ENCODE results near the gene TSHZ2. TPM values are rescaled to one million over a fixed set of nuclear protein-coding genes. Genes with fewer than 3 reads are reported as not detected.

Gene TSHZ2
- total and polyA plus RNA-seq, 9 of the 15 experiments (the other 6 are each of a cell fraction or from before 2014, with no cell fraction given), result 0.03 to 0.20 (median 0.05) TPM; not detected in 4

DNA sequence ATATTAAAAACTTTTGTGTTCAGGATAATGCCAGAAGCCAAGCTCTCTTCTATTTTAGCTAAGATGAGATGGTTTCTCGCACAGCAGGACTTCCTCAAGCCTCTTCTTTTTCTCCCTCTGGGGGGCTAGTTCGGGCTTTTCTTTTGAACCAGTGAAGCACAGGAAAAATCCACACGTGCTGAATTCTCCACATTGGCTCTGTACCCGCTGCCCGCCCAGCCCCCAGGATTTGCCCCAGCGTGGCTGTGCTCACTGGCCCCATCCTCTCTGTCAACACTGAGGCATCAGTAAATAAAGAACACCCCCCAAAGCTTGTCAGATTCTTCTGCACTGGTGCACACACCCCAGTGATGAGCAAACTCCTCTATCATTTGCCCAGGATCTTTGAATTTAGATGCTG lies 388.7 kb downstream of the TSHZ2 start (continued):
- TF ChIP-seq, protein P1, sequence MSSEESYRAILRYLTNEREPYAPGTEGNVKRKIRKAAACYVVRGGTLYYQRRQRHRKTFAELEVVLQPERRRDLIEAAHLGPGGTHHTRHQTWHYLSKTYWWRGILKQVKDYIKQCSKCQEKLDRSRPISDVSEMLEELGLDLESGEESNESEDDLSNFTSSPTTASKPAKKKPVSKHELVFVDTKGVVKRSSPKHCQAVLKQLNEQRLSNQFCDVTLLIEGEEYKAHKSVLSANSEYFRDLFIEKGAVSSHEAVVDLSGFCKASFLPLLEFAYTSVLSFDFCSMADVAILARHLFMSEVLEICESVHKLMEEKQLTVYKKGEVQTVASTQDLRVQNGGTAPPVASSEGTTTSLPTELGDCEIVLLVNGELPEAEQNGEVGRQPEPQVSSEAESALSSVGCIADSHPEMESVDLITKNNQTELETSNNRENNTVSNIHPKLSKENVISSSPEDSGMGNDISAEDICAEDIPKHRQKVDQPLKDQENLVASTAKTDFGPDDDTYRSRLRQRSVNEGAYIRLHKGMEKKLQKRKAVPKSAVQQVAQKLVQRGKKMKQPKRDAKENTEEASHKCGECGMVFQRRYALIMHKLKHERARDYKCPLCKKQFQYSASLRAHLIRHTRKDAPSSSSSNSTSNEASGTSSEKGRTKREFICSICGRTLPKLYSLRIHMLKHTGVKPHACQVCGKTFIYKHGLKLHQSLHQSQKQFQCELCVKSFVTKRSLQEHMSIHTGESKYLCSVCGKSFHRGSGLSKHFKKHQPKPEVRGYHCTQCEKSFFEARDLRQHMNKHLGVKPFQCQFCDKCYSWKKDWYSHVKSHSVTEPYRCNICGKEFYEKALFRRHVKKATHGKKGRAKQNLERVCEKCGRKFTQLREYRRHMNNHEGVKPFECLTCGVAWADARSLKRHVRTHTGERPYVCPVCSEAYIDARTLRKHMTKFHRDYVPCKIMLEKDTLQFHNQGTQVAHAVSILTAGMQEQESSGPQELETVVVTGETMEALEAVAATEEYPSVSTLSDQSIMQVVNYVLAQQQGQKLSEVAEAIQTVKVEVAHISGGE (CRISPR knock-in tag; IDR thresholded peaks at IDR 0.05), result no peak
- TF ChIP-seq TEAD4 (IDR thresholded peaks at IDR 0.05; ENCODE audit: low read length) (no peak), TEAD4 (CRISPR knock-in tag; IDR thresholded peaks at IDR 0.05; ENCODE audit: borderline replicate concordance) (no peak)
- TF ChIP-seq, protein P2, sequence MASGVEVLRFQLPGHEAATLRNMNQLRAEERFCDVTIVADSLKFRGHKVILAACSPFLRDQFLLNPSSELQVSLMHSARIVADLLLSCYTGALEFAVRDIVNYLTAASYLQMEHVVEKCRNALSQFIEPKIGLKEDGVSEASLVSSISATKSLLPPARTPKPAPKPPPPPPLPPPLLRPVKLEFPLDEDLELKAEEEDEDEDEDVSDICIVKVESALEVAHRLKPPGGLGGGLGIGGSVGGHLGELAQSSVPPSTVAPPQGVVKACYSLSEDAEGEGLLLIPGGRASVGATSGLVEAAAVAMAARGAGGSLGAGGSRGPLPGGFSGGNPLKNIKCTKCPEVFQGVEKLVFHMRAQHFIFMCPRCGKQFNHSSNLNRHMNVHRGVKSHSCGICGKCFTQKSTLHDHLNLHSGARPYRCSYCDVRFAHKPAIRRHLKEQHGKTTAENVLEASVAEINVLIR (CRISPR knock-in tag; IDR thresholded peaks at IDR 0.05), result no peak

DNA sequence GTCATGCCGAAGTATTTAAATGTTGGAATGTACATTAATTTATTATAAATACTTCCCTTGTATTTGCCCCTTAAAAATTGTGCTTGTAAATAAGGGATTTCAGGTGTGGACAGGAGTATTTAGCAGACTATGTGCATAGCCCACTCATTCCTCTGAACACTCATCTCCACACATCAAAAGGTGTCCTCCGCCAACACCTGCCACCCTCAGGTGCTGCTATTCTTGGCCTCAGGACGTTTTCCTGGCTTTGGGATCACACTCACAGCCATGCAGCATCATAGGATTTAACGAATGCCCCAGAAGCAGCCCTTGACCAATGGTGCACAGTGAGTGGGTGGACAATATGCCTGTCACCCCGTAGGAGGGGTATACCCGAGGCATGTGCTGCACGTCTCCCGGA lies 390.6 kb downstream of the TSHZ2 start:
- no TSS peak for BruUV-seq (replicated peaks)
- POLR2A ChIA-PET, result no interaction called here
- Histone ChIP-seq H4K20me1 (replicated peaks; ENCODE audit: control insufficient read depth, insufficient read depth, low read length) (no peaks in the 10 kb centered on the region), H3K4me1 (replicated peaks in 1 of 2; ENCODE audit: control insufficient read depth in 2 of 2, insufficient read depth in 2 of 2, low read length in 2 of 2) (no peaks in the 10 kb centered on the region; a peak in 1 of 5 replicates), H3K4me3 (no peak overlapping the region), H3K9me3 (replicated peaks; ENCODE audit: control insufficient read depth, insufficient read depth, low read depth, low read length) (no peaks in the 10 kb centered on the region), H3K27me3 (ENCODE audit: control insufficient read depth in 2 of 2, insufficient read depth in 2 of 2, low read length in 2 of 2) (peaks cover 10 to 19% of the 10 kb centered on the region in 2 experiments), H3K27ac (ENCODE audit: extremely low read depth, low read depth, low read length) (no peak overlapping the region), H3K36me3 (ENCODE audit: control insufficient read depth, insufficient read depth, low read length) (no peaks in the 10 kb centered on the region), H3K9me1 (ENCODE audit: control insufficient read depth, insufficient read depth, low read length) (no peaks in the 10 kb centered on the region), H3K4me2 (ENCODE audit: insufficient read depth, low read length) (no peak overlapping the region), H3K9ac (ENCODE audit: insufficient read depth in 1 of 2, low read depth in 2 of 2, low read length in 2 of 2) (no peak overlapping the region), H3K79me2 (ENCODE audit: control insufficient read depth, insufficient read depth, low read length) (no peaks in the 10 kb centered on the region), H2AFZ (ENCODE audit: low read depth, low read length) (no peak overlapping the region)
- intact Hi-C loops (cut with micrococcal nuclease), result no loop called here
- TF ChIP-seq, protein P3, sequence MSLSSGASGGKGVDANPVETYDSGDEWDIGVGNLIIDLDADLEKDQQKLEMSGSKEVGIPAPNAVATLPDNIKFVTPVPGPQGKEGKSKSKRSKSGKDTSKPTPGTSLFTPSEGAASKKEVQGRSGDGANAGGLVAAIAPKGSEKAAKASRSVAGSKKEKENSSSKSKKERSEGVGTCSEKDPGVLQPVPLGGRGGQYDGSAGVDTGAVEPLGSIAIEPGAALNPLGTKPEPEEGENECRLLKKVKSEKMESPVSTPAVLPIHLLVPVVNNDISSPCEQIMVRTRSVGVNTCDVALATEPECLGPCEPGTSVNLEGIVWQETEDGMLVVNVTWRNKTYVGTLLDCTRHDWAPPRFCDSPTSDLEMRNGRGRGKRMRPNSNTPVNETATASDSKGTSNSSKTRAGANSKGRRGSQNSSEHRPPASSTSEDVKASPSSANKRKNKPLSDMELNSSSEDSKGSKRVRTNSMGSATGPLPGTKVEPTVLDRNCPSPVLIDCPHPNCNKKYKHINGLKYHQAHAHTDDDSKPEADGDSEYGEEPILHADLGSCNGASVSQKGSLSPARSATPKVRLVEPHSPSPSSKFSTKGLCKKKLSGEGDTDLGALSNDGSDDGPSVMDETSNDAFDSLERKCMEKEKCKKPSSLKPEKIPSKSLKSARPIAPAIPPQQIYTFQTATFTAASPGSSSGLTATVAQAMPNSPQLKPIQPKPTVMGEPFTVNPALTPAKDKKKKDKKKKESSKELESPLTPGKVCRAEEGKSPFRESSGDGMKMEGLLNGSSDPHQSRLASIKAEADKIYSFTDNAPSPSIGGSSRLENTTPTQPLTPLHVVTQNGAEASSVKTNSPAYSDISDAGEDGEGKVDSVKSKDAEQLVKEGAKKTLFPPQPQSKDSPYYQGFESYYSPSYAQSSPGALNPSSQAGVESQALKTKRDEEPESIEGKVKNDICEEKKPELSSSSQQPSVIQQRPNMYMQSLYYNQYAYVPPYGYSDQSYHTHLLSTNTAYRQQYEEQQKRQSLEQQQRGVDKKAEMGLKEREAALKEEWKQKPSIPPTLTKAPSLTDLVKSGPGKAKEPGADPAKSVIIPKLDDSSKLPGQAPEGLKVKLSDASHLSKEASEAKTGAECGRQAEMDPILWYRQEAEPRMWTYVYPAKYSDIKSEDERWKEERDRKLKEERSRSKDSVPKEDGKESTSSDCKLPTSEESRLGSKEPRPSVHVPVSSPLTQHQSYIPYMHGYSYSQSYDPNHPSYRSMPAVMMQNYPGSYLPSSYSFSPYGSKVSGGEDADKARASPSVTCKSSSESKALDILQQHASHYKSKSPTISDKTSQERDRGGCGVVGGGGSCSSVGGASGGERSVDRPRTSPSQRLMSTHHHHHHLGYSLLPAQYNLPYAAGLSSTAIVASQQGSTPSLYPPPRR (CRISPR knock-in tag; IDR thresholded peaks at IDR 0.05; ENCODE audit: borderline replicate concordance), result no peak
- TF ChIP-seq, protein P4, sequence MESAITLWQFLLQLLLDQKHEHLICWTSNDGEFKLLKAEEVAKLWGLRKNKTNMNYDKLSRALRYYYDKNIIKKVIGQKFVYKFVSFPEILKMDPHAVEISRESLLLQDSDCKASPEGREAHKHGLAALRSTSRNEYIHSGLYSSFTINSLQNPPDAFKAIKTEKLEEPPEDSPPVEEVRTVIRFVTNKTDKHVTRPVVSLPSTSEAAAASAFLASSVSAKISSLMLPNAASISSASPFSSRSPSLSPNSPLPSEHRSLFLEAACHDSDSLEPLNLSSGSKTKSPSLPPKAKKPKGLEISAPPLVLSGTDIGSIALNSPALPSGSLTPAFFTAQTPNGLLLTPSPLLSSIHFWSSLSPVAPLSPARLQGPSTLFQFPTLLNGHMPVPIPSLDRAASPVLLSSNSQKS (CRISPR knock-in tag; IDR thresholded peaks at IDR 0.05), result no peak
- no peak for TF ChIP-seq CHD2 (IDR thresholded peaks at IDR 0.05; ENCODE audit: low read depth, low read length)
- no peak for TF ChIP-seq SIX5 (IDR thresholded peaks at IDR 0.05; ENCODE audit: borderline replicate concordance in 1 of 2, insufficient read depth in 1 of 2, low read depth in 1 of 2, low read length in 2 of 2)
- TF ChIP-seq NR3C1 (CRISPR knock-in tag; IDR thresholded peaks at IDR 0.05), result no peak
- TF ChIP-seq TFAM (CRISPR knock-in tag; conservative IDR thresholded peaks at IDR 0.05), result no peak
- no peak for DNase-seq (ENCODE audit: extremely low read depth in 1 of 4, low spot score in 3 of 4)
- no peak for ATAC-seq
- 10% methylated on average over 8 of the region's 8 CpGs for WGBS (ENCODE audit: insufficient coverage, low coverage, missing lambda C conversion rate)
- in situ Hi-C loops (cut with MboI), result no loop called here
- CTCF ChIA-PET (ENCODE audit: low intra/inter-chr PET ratio), result no interaction called here
- no peak for FAIRE-seq
